GM18951 (cell line): ENCODE measurements around the gene HOTAIR.

ENCODE experiments used
- POLR2A ChIP-seq: IDR thresholded peaks from 4 replicates; pipeline ENCODE4 v1.6.1; 2011; ENCODE audit warnings: mild to moderate bottlenecking; ENCODE audit not compliant: insufficient read length, insufficient read depth; ENCODE audit errors: extremely low read depth
- in situ Hi-C: fragments of 300-500 bp; cut with MboI; formaldehyde crosslinking; loops from one replicate; pipeline ENCODE4 v1.12.0; 2022; ENCODE audit warnings: low sequenced_read_pairs, mixed read lengths, inconsistent platforms; ENCODE audit not compliant: unreplicated experiment

The HOTAIR gene

DNA sequence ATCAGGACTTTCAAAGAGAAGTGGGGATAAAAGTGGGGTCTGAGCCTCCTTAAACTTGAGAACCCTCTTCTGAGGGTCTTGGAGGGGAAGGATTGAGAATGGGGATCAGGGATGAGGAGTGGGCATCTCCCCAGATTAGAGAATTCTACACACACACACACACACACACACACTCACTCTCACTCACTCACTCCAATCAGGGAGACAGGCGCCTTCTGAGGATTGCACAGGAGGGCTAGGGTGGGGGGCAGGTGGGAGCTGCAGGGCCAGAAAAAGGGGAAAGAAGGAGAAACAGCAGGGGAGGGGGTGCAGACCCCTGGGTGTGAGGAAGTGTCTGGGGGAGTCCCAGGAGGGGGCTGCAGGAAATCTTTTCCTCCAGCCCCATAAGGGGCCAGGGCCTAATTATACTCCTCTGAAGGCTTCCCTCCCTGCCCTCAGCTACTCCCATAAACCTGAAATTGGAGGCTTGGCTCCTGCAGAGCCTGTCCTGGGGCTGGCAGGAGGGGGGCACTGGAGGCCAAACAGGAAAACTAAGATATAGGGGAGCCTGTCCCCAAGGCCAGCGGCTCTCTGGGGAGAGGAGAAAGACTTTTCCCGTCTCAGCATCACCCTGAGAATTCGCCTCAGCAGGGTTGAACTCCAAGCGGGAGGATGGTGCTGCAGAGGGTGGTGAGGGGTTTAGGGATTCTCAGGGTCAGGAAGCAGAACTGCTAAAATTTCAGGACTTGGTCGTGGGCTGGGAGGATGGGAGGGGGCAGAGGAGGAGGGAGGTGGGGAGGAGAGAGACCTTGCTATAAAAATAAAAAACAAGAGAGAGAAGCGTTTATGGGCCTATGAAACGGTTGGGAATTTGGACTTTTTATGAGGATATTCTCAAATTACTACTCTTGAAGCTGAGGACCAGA lies 26.8 kb upstream of the HOTAIR start:
- in situ Hi-C loops, result loop anchor here (25.0 kb wide), 1 partner anchor 361 kb away; the partner anchor contains the start of gene GPR84
- no peak for TF ChIP-seq POLR2A

DNA sequence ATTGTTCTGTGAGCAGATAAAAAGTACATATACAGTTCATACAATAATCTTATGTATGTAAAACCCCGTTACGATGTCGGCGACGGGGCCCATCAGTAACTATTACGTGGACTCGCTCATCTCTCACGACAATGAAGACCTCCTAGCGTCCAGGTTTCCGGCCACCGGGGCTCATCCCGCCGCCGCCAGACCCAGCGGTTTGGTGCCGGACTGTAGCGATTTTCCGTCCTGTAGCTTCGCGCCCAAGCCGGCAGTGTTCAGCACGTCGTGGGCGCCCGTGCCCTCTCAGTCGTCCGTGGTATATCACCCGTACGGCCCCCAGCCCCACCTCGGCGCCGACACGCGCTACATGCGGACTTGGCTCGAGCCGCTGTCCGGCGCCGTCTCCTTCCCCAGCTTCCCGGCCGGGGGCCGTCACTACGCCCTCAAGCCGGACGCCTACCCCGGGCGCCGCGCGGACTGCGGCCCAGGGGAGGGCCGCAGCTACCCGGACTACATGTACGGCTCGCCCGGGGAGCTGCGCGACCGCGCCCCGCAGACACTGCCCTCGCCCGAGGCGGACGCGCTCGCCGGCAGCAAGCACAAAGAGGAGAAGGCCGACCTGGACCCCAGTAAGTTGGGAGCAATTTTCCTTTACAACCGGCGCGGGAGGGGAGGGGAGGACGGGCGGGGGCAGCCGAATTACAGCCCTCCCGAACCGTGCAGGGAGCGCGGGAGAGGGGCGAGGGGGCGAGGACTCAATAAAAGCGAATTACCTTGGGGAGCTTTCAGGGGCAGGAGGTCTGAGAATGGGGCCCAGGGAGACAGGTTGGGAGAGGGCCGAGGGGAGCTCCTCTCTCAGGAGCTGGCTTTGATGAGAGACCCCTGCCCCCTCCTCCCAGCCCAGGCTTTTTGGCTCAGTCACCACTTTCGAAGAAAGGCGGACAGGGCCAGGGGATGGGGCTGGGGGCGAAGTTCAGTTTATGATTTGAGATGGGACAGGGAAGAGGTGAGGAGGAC lies 25.7 kb upstream of the HOTAIR start, which contains the start of gene HOXC9:
TSS of gene HOXC9 (plus strand) at position 46 of the 999 bp plus-strand sequence. CDS start at position 74, 28 bp downstream.
- in situ Hi-C loops, result loop anchor here (25.0 kb wide), 1 partner anchor 362 kb away; the partner anchor contains the start of gene GPR84
- TF ChIP-seq POLR2A, result no peak

DNA sequence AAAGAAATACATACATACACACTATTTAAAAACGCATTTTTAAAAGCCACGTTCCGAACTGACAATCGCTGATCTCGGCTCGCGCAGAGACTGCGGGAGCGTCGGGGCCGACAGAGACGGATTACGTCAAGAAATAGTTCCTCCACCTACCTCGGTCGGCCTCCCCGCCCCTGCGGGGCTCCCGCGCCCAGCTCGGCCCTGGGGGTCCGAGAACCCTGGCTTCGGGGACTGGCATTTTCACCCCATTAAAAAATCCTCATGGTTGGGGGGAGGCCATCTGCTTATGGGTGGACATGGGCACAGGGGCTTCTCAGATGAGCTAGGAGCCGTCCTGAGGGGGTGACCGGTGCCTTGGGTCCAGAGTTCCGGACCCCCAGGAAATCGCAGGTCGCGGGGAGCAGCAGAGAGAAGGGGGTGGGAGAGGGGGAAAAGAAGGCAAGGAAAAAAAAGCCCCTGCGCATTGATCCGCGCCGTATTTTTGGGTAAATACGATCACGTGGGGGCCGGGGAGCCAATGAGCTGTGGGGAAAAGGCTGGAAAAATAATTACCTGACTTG lies 24.9 kb upstream of the HOTAIR start:
- in situ Hi-C loops, result loop anchor here (25.0 kb wide), 1 partner anchor 363 kb away; the partner anchor contains the start of gene GPR84
- no peak for TF ChIP-seq POLR2A

DNA sequence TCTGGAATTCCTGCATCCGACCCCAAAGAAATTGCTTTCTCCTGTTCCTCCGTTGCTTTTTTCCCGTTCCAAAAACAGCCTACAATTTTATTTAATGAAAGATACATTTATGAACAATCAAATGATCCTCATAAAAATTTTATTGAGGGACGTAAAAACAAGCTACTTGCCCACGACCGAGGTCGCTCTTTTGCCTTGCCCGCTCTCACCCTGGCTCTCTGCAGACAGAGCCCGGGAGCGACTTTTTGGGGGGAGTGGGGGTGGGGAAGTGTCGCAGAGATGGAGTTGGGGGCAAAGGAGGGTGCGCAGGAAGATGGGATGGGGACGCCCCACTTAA lies 24.1 kb upstream of the HOTAIR start:
- in situ Hi-C loops, result no loop called here
- TF ChIP-seq POLR2A, result no peak

DNA sequence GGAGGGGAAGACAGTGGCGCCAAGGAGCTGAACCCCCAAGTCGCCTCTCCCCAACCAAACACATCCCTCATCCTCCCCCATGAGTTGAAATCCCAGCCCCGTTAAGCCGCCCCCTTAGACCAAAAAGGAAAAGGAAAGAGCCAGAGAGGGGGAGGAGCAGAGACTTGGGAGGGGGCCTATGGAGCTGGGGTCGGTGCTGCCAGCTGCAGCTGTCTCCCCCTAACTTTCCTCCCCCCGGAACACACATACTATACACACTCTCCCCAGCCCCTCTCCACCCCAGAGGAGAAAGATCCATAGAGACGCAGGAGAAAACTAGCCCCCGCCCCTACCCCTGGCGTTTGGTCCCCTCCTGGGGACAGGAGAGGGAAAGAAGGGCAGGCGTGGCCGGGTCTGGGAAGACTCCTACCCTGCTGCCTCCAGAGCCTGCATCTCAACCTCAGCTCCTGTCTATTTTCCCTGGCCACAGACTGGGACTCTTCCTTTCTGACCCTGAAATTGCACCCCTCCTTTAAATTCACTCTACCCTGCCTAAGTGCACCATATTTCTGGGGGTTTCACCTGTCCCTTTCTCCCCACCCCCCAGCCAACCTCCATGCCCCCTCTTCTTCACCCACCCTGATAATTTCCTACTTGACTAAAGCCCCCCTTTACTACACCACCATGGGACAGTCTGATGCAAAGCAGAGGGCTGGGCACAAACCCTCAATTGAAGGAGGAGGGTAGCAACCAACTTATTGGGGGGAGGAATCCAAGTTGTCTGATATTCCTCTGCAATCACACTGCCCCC lies 23.6 kb upstream of the HOTAIR start:
- in situ Hi-C loops, result no loop called here
- no peak for TF ChIP-seq POLR2A

DNA sequence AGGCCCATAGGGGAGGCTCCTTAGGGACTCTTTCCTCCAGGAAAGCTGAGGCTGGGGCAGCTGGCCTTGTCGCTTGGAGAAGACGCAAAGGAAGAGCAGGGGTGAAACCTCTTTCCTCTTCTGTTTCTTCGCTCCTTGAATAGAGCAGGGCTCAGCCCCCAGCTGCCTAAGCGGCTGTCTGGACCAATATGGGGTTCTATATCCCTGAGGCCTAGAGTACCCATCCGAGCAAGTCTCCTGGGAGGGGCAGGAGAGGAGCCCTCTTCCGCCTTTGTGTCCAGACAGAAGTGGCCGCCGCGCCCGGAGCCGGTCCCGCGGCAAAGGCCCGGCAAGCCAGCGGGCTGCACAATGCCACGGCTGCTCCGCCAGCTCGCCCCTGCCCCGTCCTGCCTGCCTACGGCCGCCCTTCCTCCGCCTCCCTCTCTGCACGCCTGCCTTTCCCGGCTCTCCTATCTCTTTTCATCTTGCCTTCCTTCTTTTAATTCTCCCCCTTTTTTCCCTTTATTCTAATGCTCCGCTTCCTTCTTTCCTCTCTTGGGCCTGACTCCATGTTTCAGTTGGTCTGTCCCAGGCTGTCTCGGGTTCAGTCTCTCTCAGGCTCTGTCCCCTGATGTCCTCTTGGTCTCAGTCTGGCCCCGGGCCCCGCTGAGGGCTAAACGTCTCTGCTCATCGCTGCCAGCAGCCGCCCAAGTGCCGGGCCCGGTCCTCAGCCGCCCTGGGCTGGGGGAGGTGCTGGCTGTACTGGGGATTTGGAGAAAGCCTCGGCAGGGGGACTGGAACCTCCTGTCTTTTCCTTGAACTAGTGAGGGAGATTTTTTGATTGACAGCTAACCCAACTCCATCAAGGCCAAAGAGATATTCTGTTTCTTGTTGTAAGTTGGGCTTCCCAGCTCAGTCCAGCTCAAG lies 22.7 kb upstream of the HOTAIR start:
- TF ChIP-seq POLR2A, result no peak
- in situ Hi-C loops, result no loop called here

DNA sequence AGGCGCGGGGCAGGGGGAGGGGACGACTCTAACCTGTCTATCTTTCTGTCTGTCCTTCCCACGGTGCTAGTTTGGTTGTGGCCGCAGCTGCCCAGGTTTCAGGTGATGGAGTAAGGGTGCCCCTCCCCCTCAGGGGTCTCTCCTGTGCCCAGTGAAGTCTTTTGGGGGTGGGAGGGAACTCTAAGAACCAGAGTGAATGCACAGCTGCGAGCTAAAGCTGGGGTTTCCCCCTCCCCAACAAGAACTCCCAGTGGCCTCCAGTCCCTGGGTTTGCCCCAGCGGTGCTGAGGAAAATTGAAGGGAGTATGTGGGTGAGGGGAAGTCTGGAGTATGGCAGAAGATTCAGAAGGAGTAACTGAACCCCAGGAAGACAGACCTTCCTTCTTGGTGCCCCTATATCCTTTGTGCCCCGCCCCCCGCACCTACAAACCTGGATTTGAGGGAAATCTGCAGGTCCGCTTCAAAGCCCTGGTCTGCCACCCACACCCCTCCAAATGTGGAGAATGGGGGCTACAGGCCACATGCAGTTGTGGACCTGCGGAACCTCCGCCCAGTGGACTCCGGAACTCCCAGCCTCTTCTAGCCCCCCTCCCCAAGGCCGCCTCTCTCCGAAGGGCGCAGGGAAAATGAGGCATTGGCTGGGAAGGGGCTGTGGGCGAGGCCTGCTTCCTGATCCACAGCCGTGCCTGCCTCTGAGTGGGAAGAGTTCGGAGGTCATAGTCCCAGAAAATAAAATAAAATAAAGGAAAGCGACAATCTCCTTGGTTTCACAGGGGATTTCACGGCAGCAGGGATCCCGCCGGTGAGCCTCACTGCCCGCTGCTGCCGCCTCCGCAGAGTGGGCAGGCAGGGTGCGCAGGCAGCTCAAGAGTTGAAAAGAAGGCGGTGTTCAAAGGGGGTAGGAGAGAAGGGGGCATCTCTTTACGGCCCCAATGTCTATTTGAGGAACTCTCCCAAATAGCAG lies 21.8 kb upstream of the HOTAIR start:
- TF ChIP-seq POLR2A, result no peak
- in situ Hi-C loops, result no loop called here

DNA sequence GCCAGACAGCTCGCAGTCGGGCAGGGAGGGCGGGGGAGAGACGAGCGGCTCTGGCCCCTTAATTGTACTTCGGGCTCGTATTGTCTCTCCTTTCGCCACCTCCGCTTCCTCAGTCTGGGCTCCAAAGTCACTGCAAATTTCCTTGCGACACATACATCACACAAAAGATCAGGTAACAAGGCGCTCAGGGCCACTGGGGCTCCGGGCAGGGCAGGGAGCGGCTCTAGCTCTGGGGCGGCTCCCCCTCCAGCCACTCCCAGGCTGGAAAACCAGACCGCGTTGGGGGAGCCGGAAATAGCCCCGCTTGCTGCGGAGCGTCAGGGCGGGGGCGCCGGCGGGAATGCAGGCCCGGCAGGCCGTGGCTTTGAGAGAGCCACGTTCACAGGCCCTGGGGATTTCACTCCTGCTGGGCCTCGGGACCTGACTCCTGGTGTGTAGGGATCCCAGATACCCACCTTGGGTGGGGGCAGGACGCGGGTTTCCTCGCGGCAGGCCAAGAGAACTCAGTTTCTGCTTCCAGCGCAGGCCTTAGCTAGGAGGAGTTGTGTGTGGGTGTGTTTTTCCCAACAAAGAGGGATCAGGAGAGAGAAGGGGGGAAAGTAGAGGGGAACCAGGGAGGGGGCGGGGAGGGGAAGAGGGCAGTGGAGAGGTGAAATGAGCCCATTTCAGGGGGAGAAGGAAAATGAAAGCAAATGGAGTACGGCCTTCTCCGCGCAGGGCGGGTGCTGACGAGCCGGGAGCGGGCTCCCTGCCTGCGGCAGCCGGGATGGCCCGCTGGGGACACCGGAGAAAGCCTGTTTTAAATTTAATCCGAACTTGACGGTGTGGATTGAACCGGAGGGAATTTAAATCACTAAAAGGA lies 20.9 kb upstream of the HOTAIR start:
- in situ Hi-C loops, result no loop called here
- no peak for TF ChIP-seq POLR2A

DNA sequence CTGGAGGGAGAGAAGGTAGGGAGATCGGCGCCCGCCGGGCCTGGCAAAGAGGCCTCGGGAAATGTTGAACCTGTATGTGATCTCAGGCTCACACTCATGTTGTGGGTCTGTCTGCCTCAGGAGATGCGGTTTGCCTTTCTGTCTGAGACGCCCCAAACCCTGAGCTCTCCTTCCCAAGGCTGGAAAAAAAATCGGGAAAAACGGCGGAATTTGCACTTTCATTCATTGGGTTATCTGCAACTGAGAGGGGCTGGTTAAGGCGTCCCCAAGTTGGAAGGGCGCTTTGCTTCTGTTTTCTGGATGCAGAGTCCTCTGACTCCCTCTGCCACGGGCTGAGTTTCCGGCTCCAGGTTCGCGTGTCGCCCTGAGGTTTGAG lies 20.2 kb upstream of the HOTAIR start:
- no peak for TF ChIP-seq POLR2A
- in situ Hi-C loops, result no loop called here
